GM12878 (cell line): ENCODE measurements around the gene ABHD12B. TPM values are rescaled to one million over a fixed set of nuclear protein-coding genes. Genes with fewer than 3 reads are reported as not detected.

Experiments used
- CHD4 ChIP-seq: fragments of 200-600 bp; sonication (generic); IDR thresholded peaks from 2 replicates; pipeline ENCODE4 v1.6.1; 2016; ENCODE audit warnings: mild to moderate bottlenecking
- EZH2 ChIP-seq: IDR thresholded peaks from 2 replicates; pipeline ENCODE4 v1.6.1; 2012; ENCODE audit warnings: low read depth, mild to moderate bottlenecking, control low read depth, inconsistent platforms, low read length, borderline replicate concordance; ENCODE audit not compliant: control insufficient read depth
- HDGF ChIP-seq: fragments of 450-650 bp; IDR thresholded peaks from 2 replicates; pipeline ENCODE4 v1.6.1; 2016; ENCODE audit warnings: antibody characterized with exemption
- IKZF2 ChIP-seq, 2 experiments: fragments of 450-650 bp; IDR thresholded peaks; 2 replicates each; pipeline ENCODE4 v1.6.1; 2017; ENCODE audit warnings: mild to moderate bottlenecking in 2 of 2, moderate library complexity in 2 of 2
- RUNX3 ChIP-seq: IDR thresholded peaks from 2 replicates; pipeline ENCODE4 v1.6.1; 2012; ENCODE audit warnings: low read length, inconsistent platforms
- SMC3 ChIP-seq: IDR thresholded peaks from 2 replicates; pipeline ENCODE4 v1.6.1; 2011; ENCODE audit warnings: low read length, improper control_type of control experiment, borderline replicate concordance
- polyA plus RNA-seq, 11 experiments: library from polyadenylated mRNA; depleted of rRNA in 4 of 11; unstranded in 6 of 11; stranded (reverse) in 5 of 11; fragments of >200 nt; fragmentation: Nextera tagmentation in 4 of 11; fragmentation: Illumina TruSeq in 1 of 11; extraction: Ambion mirVana in 4 of 11; extraction: Trizol in 1 of 11; gene quantifications; 1 replicate in 1 of 11; 2 replicates in 10 of 11; pipeline versions ENCODE4 v1.2.1 to v1.2.3, GENCODE V29; 2011 to 2016; ENCODE audit warnings: inconsistent platforms in 2 of 11, missing spikeins in 2 of 11, low read depth in 1 of 11
- total RNA-seq, 4 experiments: library from RNA; depleted of rRNA in 3 of 4; stranded (reverse); fragments of >200 nt in 3 of 4; fragmentation: Illumina TruSeq in 1 of 4; extraction: Trizol in 1 of 4; gene quantifications; 2 replicates each; pipeline versions ENCODE4 v1.2.1 to v1.2.3, GENCODE V29; 2013 to 2021
- TF ChIP-seq, protein P1 (sequence below): IDR thresholded peaks from 2 replicates; pipeline ENCODE4 v1.6.1; 2011; ENCODE audit warnings: low read depth, low read length, improper control_type of control experiment, borderline replicate concordance
- TF ChIP-seq, protein P2 (sequence below): fragments of 450-650 bp; IDR thresholded peaks from 2 replicates; pipeline ENCODE4 v1.6.1; 2017; ENCODE audit warnings: low read depth, mild to moderate bottlenecking, moderate library complexity
- TF ChIP-seq, protein P3 (sequence below): IDR thresholded peaks from 2 replicates; pipeline ENCODE4 v1.6.1; 2011; ENCODE audit warnings: borderline replicate concordance, low read depth, mild to moderate bottlenecking, moderate library complexity, low read length; ENCODE audit not compliant: insufficient read depth, poor library complexity, severe bottlenecking
- TF ChIP-seq, protein P4 (sequence below): IDR thresholded peaks from 2 replicates; pipeline ENCODE4 v1.6.1; 2012; ENCODE audit warnings: mild to moderate bottlenecking, low read depth, low read length
- TF ChIP-seq, protein P5 (sequence below): fragments of 450-650 bp; IDR thresholded peaks from 2 replicates; pipeline ENCODE4 v1.6.1; 2014; ENCODE audit warnings: mild to moderate bottlenecking

The ABHD12B gene
- total and polyA plus RNA-seq, 10 of the 15 experiments (the other 5 are each of a cell fraction or from before 2014, with no cell fraction given): not detected

DNA sequence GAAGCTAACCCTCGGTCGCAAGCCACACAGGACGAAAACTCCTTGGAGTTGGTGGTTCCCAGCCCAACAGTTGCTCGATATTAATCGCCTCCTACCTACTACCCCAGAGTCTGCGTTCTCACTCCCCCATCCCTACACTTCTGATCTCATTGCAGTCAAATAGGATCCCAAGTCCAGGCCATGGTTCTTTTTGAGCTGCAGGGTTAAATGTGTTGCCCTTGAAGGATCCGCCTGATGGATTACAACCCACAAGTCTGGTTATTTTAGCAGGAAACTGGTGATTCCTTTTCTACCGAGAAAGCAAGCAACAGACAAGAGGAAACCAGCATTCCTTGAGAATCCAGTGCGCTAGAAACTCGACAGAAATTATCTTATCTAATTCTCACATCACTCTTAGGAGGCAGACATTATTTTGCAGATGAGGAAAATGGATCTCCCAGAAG is 40.1 kb upstream of the ABHD12B start (continued):
- TF ChIP-seq, protein P1, sequence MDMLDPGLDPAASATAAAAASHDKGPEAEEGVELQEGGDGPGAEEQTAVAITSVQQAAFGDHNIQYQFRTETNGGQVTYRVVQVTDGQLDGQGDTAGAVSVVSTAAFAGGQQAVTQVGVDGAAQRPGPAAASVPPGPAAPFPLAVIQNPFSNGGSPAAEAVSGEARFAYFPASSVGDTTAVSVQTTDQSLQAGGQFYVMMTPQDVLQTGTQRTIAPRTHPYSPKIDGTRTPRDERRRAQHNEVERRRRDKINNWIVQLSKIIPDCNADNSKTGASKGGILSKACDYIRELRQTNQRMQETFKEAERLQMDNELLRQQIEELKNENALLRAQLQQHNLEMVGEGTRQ: no peak
- TF ChIP-seq HDGF (no peak), RUNX3 (0 out of 2 replicates have a peak, but pooled peaks have one; percentile 3), CHD4 (no peak), IKZF2 (IDR thresholded peaks at IDR 0.05) (0 out of 4 replicates have a peak, but pooled peaks of 1 of the 2 experiments have one; percentile 0), EZH2 (no peak), SMC3 (no peak)
- TF ChIP-seq, protein P2, sequence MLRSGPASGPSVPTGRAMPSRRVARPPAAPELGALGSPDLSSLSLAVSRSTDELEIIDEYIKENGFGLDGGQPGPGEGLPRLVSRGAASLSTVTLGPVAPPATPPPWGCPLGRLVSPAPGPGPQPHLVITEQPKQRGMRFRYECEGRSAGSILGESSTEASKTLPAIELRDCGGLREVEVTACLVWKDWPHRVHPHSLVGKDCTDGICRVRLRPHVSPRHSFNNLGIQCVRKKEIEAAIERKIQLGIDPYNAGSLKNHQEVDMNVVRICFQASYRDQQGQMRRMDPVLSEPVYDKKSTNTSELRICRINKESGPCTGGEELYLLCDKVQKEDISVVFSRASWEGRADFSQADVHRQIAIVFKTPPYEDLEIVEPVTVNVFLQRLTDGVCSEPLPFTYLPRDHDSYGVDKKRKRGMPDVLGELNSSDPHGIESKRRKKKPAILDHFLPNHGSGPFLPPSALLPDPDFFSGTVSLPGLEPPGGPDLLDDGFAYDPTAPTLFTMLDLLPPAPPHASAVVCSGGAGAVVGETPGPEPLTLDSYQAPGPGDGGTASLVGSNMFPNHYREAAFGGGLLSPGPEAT: 0 out of 2 replicates have a peak, but pooled peaks have one; percentile 52
- TF ChIP-seq, protein P3, sequence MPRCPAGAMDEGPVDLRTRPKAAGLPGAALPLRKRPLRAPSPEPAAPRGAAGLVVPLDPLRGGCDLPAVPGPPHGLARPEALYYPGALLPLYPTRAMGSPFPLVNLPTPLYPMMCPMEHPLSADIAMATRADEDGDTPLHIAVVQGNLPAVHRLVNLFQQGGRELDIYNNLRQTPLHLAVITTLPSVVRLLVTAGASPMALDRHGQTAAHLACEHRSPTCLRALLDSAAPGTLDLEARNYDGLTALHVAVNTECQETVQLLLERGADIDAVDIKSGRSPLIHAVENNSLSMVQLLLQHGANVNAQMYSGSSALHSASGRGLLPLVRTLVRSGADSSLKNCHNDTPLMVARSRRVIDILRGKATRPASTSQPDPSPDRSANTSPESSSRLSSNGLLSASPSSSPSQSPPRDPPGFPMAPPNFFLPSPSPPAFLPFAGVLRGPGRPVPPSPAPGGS: no peak
- TF ChIP-seq, protein P4, sequence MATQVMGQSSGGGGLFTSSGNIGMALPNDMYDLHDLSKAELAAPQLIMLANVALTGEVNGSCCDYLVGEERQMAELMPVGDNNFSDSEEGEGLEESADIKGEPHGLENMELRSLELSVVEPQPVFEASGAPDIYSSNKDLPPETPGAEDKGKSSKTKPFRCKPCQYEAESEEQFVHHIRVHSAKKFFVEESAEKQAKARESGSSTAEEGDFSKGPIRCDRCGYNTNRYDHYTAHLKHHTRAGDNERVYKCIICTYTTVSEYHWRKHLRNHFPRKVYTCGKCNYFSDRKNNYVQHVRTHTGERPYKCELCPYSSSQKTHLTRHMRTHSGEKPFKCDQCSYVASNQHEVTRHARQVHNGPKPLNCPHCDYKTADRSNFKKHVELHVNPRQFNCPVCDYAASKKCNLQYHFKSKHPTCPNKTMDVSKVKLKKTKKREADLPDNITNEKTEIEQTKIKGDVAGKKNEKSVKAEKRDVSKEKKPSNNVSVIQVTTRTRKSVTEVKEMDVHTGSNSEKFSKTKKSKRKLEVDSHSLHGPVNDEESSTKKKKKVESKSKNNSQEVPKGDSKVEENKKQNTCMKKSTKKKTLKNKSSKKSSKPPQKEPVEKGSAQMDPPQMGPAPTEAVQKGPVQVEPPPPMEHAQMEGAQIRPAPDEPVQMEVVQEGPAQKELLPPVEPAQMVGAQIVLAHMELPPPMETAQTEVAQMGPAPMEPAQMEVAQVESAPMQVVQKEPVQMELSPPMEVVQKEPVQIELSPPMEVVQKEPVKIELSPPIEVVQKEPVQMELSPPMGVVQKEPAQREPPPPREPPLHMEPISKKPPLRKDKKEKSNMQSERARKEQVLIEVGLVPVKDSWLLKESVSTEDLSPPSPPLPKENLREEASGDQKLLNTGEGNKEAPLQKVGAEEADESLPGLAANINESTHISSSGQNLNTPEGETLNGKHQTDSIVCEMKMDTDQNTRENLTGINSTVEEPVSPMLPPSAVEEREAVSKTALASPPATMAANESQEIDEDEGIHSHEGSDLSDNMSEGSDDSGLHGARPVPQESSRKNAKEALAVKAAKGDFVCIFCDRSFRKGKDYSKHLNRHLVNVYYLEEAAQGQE: no peak
- TF ChIP-seq, protein P5, sequence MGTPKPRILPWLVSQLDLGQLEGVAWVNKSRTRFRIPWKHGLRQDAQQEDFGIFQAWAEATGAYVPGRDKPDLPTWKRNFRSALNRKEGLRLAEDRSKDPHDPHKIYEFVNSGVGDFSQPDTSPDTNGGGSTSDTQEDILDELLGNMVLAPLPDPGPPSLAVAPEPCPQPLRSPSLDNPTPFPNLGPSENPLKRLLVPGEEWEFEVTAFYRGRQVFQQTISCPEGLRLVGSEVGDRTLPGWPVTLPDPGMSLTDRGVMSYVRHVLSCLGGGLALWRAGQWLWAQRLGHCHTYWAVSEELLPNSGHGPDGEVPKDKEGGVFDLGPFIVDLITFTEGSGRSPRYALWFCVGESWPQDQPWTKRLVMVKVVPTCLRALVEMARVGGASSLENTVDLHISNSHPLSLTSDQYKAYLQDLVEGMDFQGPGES: no peak
